HG03175 (cell line): ENCODE measurements around the gene MORF4L1.
"Not testable (repeated sequence)": the region's sequence is repeated elsewhere in the genome, so short reads cannot be mapped to it uniquely, and the experiment has no call there.

Experiments used
- ATAC-seq: cut with Tn5 transposase; IDR thresholded peaks from one replicate; pipeline ENCODE4 v1.9.1; 2021; ENCODE audit warnings: mild to moderate bottlenecking, moderate library complexity; ENCODE audit not compliant: unreplicated experiment

The MORF4L1 gene

GRCh38 chr15:78872155-78872971 lies at the start of gene MORF4L1:
MORF4L1 (plus strand) TSS chr15:78872890; CDS start chr15:78873018, 128 bp downstream.
- ATAC-seq = peak; percentile 90

GRCh38 chr15:78828920-78829319 lies 43.8 kb upstream of the MORF4L1 start:
- ATAC-seq = no peak

GRCh38 chr15:78830514-78831228 lies 42.0 kb upstream of the MORF4L1 start:
- no peak for ATAC-seq

GRCh38 chr15:78831229-78832207 lies 41.2 kb upstream of the MORF4L1 start:
- no peak for ATAC-seq

- ATAC-seq = no peak
Measured at GRCh38 chr15:78836333-78836732, 36.4 kb upstream of the MORF4L1 start.

DNA sequence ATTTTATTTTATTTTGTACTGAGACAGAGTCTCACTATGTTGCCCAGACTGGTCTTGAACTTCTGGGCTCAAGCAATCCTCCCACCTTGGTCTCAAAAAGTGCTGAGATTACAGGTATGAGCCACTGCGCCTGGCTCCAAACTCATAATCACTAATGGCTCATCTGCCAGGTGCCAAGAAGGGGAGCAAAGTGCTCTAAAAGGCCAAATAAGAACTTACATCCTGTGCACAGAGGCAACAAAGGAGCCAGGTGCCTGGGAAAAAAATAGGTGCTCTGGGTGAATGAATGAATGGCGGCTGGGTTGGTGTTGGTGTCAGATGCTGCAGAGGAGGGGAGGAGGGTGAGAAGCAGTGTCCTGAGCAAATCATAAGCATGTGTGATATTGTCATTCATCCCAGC lies 35.6 kb upstream of the MORF4L1 start:
- no peak for ATAC-seq

GRCh38 chr15:78837543-78837942 lies 35.1 kb upstream of the MORF4L1 start:
- ATAC-seq = no peak

- ATAC-seq = no peak
Measured at GRCh38 chr15:78838489-78838888, 34.2 kb upstream of the MORF4L1 start.

GRCh38 chr15:78839151-78839550 lies 33.5 kb upstream of the MORF4L1 start:
- ATAC-seq = not testable (repeated sequence)

DNA sequence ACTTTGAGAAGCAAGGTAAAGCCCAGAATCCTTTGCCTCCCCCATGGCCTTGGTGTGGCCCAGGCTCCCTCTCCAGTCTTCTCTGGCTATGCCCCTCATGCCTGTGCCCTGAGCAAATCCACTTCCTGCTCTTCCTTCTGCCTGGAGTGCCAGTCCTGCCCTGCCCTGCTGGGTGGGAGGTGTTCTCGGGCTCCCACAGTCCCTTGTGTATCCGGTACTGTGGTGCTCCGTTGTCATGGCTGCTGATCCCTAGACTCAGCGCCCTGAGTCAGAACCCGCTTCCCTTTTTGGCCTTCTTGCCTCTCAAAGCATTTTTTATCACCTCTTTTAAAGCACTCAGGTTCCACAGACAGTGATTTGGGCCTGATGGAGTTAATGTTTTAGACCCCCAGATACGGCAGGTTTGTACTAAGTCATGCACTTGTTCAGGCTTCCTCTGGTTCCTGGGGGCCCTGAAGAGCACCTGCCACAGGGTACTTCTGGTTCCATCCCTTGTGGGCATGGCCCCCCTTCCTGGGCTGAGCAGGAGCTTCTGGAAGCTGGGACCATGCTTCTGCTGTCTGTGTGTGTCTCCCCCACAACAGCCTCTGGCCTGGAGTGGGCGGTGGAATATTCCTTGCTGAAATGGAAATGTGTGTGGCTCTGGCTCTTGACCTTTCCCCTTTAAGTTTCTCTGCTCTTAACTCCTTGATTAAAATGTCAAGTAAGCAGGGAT lies 31.9 kb upstream of the MORF4L1 start:
- ATAC-seq = no peak

DNA sequence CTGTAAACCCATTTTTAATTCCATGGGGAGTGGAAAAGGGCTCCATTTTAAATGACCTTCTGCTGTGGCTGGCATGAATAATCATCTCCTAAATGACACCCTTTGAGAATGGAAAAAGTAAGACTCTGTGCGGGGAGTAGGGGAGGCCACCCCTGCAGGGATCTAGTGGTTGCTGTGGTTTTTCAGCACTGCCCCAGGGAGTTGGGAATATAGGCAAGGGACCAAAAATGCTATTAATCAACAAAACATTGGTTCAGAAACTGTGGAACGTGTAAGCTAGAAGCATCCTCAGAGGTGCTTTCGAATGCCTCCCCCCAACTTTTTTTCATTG lies 31.3 kb upstream of the MORF4L1 start:
- no peak for ATAC-seq

GRCh38 chr15:78841891-78842290 lies 30.8 kb upstream of the MORF4L1 start:
- ATAC-seq = no peak

DNA sequence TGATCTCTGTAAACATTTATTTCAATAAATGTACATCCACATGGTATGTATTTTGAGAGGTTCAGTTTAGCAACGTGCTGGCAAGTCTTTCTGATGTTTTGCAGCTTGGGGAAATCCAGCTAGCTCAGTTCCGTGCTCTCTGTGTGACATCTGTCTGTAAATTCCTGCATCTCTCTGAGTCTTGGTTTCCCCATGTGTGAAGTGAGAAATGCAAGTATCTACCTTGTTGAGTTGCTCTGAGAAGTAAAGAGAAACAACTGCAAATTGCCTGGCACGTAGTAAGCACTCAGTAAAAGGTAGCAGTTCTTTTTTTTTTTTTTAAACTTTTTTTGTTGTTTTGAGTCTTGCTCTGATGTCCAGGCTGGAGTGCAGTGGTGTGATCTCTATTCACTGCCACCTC lies 30.2 kb upstream of the MORF4L1 start:
- ATAC-seq = no peak

DNA sequence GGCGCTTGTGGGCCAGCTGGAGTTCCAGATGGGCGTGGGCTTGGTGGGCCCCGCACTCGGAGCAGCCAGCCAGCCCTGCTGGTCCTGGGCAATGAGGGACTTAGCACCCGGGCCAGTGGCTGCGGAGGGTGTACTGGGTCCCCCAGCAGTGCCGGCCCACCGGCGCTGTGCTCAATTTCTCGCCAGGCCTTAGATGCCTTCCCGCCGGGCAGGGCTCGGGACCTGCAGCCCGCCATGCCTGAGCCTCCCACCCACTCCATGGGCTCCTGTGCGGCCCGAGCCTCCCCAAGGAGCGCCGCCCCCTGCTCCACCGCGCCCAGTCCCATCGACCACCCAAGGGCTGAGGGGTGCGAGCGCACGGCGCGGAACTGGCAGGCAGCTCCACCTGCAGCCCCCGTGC lies 25.8 kb upstream of the MORF4L1 start:
- not testable (repeated sequence) for ATAC-seq

GRCh38 chr15:78847387-78847906 lies 25.2 kb upstream of the MORF4L1 start:
- not testable (repeated sequence) for ATAC-seq

- no peak for ATAC-seq
Measured at GRCh38 chr15:78850352-78850751, 22.3 kb upstream of the MORF4L1 start.

DNA sequence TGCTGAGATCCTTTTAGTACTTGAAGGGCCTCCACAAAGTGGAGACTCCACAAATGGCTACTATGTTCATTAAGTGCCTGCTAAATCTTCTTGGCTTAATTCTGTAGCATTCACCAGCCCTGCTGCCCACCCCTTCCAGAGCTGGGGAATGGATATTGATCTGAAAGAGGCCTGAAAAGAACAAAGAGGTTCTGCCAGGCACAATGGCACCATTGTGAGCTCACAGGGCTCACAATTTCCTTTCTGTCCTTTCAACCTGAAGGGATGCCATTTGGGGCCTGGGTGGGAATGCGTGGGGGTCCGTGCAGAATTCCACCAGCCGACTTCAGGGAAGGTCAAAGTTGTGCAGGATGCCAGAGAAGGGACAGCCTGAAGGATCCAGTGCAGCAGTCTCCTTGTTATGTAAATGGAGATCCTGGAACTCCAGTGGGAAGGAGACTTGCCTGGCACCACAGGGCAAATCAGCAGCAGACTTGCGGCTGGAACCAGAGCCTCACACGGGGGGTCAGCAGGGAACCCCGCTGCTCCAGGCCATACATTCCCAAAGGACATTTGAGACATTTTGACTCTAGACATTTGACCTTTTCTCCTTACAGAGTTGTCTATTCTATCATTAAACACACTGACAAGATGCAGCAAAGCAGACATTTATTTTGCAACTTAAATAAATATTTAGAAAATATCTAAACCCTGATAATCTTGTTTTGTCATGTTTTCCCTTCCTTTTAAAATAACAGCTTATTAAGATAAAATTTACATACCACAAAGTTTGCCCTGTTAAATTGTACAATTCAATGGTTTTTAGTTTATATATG lies 21.5 kb upstream of the MORF4L1 start:
- ATAC-seq = no peak

DNA sequence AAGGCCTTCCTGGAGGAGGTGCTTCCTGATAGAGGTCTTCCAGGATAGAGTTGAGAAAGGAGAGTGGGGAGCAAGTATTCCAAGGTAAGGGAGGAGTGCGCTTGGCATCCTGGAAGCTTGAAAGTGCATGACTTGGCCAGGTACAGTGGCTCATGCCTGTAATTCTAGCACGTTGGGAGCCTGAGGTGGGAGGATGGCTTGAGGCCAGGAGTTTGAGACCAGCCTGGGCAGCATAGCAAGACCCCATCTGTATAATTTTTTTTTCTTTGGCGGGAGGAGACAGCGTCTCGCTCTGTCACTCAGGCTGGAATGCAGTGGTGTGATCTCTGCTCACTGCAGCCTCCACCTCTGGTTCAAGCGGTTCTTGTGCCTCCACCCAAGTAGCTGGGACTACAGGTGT lies 19.2 kb upstream of the MORF4L1 start:
- no peak for ATAC-seq

- ATAC-seq = no peak
Measured at GRCh38 chr15:78854833-78855372, 17.8 kb upstream of the MORF4L1 start.
